H1 (cell line): ENCODE data around the gene TTC33. TPM values are rescaled to one million over a fixed set of nuclear protein-coding genes. Genes with fewer than 3 reads are reported as not detected.
A peak's percentile ranks its signal among the peaks of the same experiment; 100 is the strongest.

Experiments
- CTCF ChIA-PET: fragments of 300-600 bp; sonication (Branson Sonifier 250); formaldehyde crosslinking; loops from one replicate; lab custom pipeline; 2021; ENCODE audit not compliant: partially characterized antibody; lab: Charles Lee
- POLR2A ChIA-PET: fragments of 300-600 bp; sonication (Branson Sonifier 250); formaldehyde crosslinking; loops from one replicate; lab custom pipeline; 2021; ENCODE audit warnings: inconsistent platforms; ENCODE audit not compliant: partially characterized antibody; lab: Charles Lee
- DNase-seq, 2 experiments: peaks; one replicate each; pipeline versions ENCODE4 v3.0.0 to v3.0.0-alpha.2; 2010 to 2022; ENCODE audit warnings: low spot score in 2 of 2, low read depth in 1 of 2, mixed read lengths in 1 of 2
- FAIRE-seq: peaks from 2 replicates; lab custom pipeline; 2011; peaks lifted over from hg19 to GRCh38; lab: Jason Lieb, UNC
- H2AFZ ChIP-seq: 2 replicates; pipeline ENCODE4 v1.8.1; 2012; ENCODE audit warnings: low read length, inconsistent platforms
- H2AK5ac ChIP-seq: 2 replicates; pipeline ENCODE4 v1.6.1; 2013; ENCODE audit warnings: low read depth, low read length
- H2BK120ac ChIP-seq: replicated peaks from 2 replicates; pipeline ENCODE3; 2013; ENCODE audit warnings: low read depth, low read length, inconsistent platforms
- H2BK12ac ChIP-seq: 2 replicates; pipeline ENCODE4 v1.6.1; 2013; ENCODE audit warnings: low read depth, low read length
- H2BK15ac ChIP-seq: 2 replicates; pipeline ENCODE4 v1.6.1; 2013; ENCODE audit warnings: low read length
- H2BK20ac ChIP-seq: 2 replicates; pipeline ENCODE4 v1.6.1; 2013; ENCODE audit warnings: low read length
- H2BK5ac ChIP-seq: 2 replicates; pipeline ENCODE4 v1.6.1; 2013; ENCODE audit warnings: low read depth, low read length
- H3K14ac ChIP-seq: 2 replicates; pipeline ENCODE4 v1.6.1; 2013; ENCODE audit warnings: inconsistent platforms; ENCODE audit not compliant: insufficient read length
- H3K18ac ChIP-seq: 2 replicates; pipeline ENCODE4 v1.6.1; 2013; ENCODE audit warnings: low read length; ENCODE audit errors: extremely low read depth
- H3K23ac ChIP-seq: 2 replicates; pipeline ENCODE4 v1.6.1; 2013; ENCODE audit warnings: inconsistent platforms; ENCODE audit not compliant: insufficient read length
- H3K23me2 ChIP-seq: 2 replicates; pipeline ENCODE4 v1.6.1; 2013; ENCODE audit warnings: low read depth, low read length
- H3K27ac ChIP-seq: 2 replicates; pipeline ENCODE4 v1.6.1; 2011; ENCODE audit warnings: low read depth, low read length, inconsistent platforms
- H3K27me3 ChIP-seq, 4 experiments: replicated peaks in 1 of 4; 1 replicate in 1 of 4; 2 replicates in 3 of 4; pipeline versions ENCODE4 v1.6.1 to v1.8.1; 2011 to 2013; ENCODE audit warnings: low read length in 3 of 4, mild to moderate bottlenecking in 3 of 4, inconsistent platforms in 2 of 4, mixed read lengths in 2 of 4, moderate library complexity in 1 of 4; ENCODE audit not compliant: control insufficient read depth in 3 of 4, insufficient read depth in 3 of 4; ENCODE audit errors: extremely low read depth in 1 of 4
- H3K36me3 ChIP-seq, 4 experiments: 2 replicates each; pipeline versions ENCODE4 v1.6.1 to v1.8.1; 2011 to 2013; ENCODE audit warnings: mild to moderate bottlenecking in 4 of 4, low read length in 3 of 4, moderate library complexity in 2 of 4, control low read depth in 1 of 4, inconsistent platforms in 1 of 4; ENCODE audit not compliant: insufficient read depth in 4 of 4, control insufficient read depth in 2 of 4
- H3K4ac ChIP-seq: replicated peaks from 2 replicates; pipeline ENCODE3; 2013; ENCODE audit warnings: low read length, low read depth, mixed read lengths, inconsistent platforms; ENCODE audit not compliant: insufficient read length
- H3K4me1 ChIP-seq, 4 experiments: replicated peaks in 1 of 4; 1 replicate in 1 of 4; 2 replicates in 3 of 4; pipeline versions ENCODE4 v1.6.1 to v1.8.1; 2011 to 2013; ENCODE audit warnings: low read length in 3 of 4, inconsistent platforms in 2 of 4, mixed read lengths in 1 of 4; ENCODE audit not compliant: insufficient read depth in 4 of 4, control insufficient read depth in 3 of 4
- H3K4me2 ChIP-seq, 2 experiments: 2 replicates each; pipeline versions ENCODE4 v1.6.1 to v1.8.1; 2011 to 2013; ENCODE audit warnings: low read depth in 2 of 2, low read length in 2 of 2, control low read depth in 1 of 2, inconsistent platforms in 1 of 2, mild to moderate bottlenecking in 1 of 2; ENCODE audit not compliant: insufficient read depth in 1 of 2
- H3K4me3 ChIP-seq, 4 experiments: fragments of 200-600, 300-600 bp in 1 of 4; sonication (generic), shearing (Covaris generic), sonication (Bioruptor Twin) in 1 of 4; 2 replicates each; pipeline versions ENCODE4 v1.5.1 to v1.8.1; 2011 to 2016; ENCODE audit warnings: low read length in 4 of 4, low read depth in 3 of 4, control low read depth in 2 of 4, inconsistent platforms in 2 of 4, mild to moderate bottlenecking in 2 of 4, mixed read lengths in 1 of 4, moderate library complexity in 1 of 4; ENCODE audit not compliant: insufficient read depth in 2 of 4; ENCODE audit errors: extremely low read depth in 1 of 4
- H3K56ac ChIP-seq: replicated peaks from 2 replicates; pipeline ENCODE3; 2013; ENCODE audit warnings: low read depth, mild to moderate bottlenecking, mixed read lengths, low read length, inconsistent platforms; ENCODE audit not compliant: insufficient read length
- H3K79me1 ChIP-seq: 2 replicates; pipeline ENCODE4 v1.6.1; 2013; ENCODE audit warnings: low read depth, low read length, control low read depth
- H3K79me2 ChIP-seq, 2 experiments: 2 replicates each; pipeline versions ENCODE4 v1.6.1 to v1.8.1; 2012 to 2013; ENCODE audit warnings: low read length in 2 of 2, mild to moderate bottlenecking in 2 of 2, inconsistent platforms in 1 of 2; ENCODE audit not compliant: insufficient read depth in 2 of 2, control insufficient read depth in 1 of 2
- H3K9ac ChIP-seq, 4 experiments: replicated peaks in 1 of 4; 1 replicate in 1 of 4; 2 replicates in 3 of 4; pipeline versions ENCODE4 v1.6.1 to v1.8.1; 2011 to 2013; ENCODE audit warnings: low read depth in 3 of 4, low read length in 3 of 4, control low read depth in 2 of 4, mild to moderate bottlenecking in 2 of 4, moderate library complexity in 2 of 4, inconsistent platforms in 1 of 4; ENCODE audit errors: extremely low read depth in 1 of 4
- H3K9me3 ChIP-seq, 2 experiments: 2 replicates each; pipeline versions ENCODE4 v1.6.1 to v1.8.1; 2012 to 2013; ENCODE audit warnings: mild to moderate bottlenecking in 2 of 2, moderate library complexity in 2 of 2, control low read depth in 1 of 2, inconsistent platforms in 1 of 2, low read depth in 1 of 2, low read length in 1 of 2, mixed read lengths in 1 of 2; ENCODE audit not compliant: insufficient read depth in 2 of 2
- H4K20me1 ChIP-seq, 2 experiments: replicated peaks in 1 of 2; 2 replicates each; pipeline versions ENCODE3 to v1.8.1; 2011 to 2013; ENCODE audit warnings: inconsistent platforms in 2 of 2, low read length in 2 of 2, mild to moderate bottlenecking in 1 of 2; ENCODE audit not compliant: insufficient read depth in 2 of 2, control insufficient read depth in 1 of 2
- H4K5ac ChIP-seq: 2 replicates; pipeline ENCODE4 v1.6.1; 2013; ENCODE audit warnings: low read length, low read depth, mixed read lengths, inconsistent platforms; ENCODE audit not compliant: insufficient read length
- H4K8ac ChIP-seq: 2 replicates; pipeline ENCODE4 v1.8.0; 2013; ENCODE audit warnings: mild to moderate bottlenecking, moderate library complexity, low read length, inconsistent platforms; ENCODE audit not compliant: insufficient read depth; ENCODE audit errors: extremely low read depth
- H4K91ac ChIP-seq: replicated peaks from 2 replicates; pipeline ENCODE3; 2013; ENCODE audit warnings: low read length, mixed read lengths, inconsistent platforms; ENCODE audit not compliant: insufficient read length
- ATF3 ChIP-seq: IDR thresholded peaks from 2 replicates; pipeline ENCODE4 v1.6.1; 2011; ENCODE audit warnings: low read depth, mild to moderate bottlenecking, low read length; ENCODE audit not compliant: insufficient read depth
- BRCA1 ChIP-seq: IDR thresholded peaks from 2 replicates; pipeline ENCODE4 v1.6.1; 2012; ENCODE audit warnings: low read depth, low read length, improper control_type of control experiment
- CBX5 ChIP-seq: fragments of 300-800, 300-1000 bp; sonication (generic); IDR thresholded peaks from 2 replicates; pipeline ENCODE4 v1.7.1; 2016; ENCODE audit warnings: antibody characterized with exemption, low read length, low read depth
- CEBPB ChIP-seq: IDR thresholded peaks from 2 replicates; pipeline ENCODE4 v1.6.1; 2012; ENCODE audit warnings: low read depth, low read length
- FOSL1 ChIP-seq: IDR thresholded peaks from 2 replicates; pipeline ENCODE4 v1.6.1; 2011; ENCODE audit warnings: mild to moderate bottlenecking, low read depth, low read length, moderate library complexity; ENCODE audit not compliant: insufficient read depth
- GABPA ChIP-seq: IDR thresholded peaks from 2 replicates; pipeline ENCODE4 v1.6.1; 2011; ENCODE audit warnings: mild to moderate bottlenecking, low read length, moderate library complexity, borderline replicate concordance; ENCODE audit not compliant: insufficient read depth
- KDM1A ChIP-seq: fragments of 200-600, 300-600 bp; sonication (generic); IDR thresholded peaks from 2 replicates; pipeline ENCODE4 v1.7.1; 2016; ENCODE audit warnings: mild to moderate bottlenecking, low read length, borderline replicate concordance
- KDM5A ChIP-seq: fragments of 200-600 bp; IDR thresholded peaks from 2 replicates; pipeline ENCODE4 v1.7.1; 2012; ENCODE audit warnings: mild to moderate bottlenecking, low read length, inconsistent platforms, mixed read lengths
- RXRA ChIP-seq: IDR thresholded peaks from 2 replicates; pipeline ENCODE4 v1.6.1; 2011; ENCODE audit warnings: low read depth, mild to moderate bottlenecking, low read length, moderate library complexity; ENCODE audit not compliant: insufficient read depth
- SIN3A ChIP-seq, 2 experiments: IDR thresholded peaks in 1 of 2; conservative IDR thresholded peaks in 1 of 2; 2 replicates each; pipeline ENCODE4 v1.6.1; 2011 to 2012; ENCODE audit warnings: low read length in 2 of 2, improper control_type of control experiment in 1 of 2, low read depth in 1 of 2, mild to moderate bottlenecking in 1 of 2
- SIX5 ChIP-seq: IDR thresholded peaks from 2 replicates; pipeline ENCODE4 v1.6.1; 2011; ENCODE audit warnings: mild to moderate bottlenecking, low read depth, low read length
- TBP ChIP-seq: IDR thresholded peaks from 2 replicates; pipeline ENCODE4 v1.6.1; 2011; ENCODE audit warnings: low read depth, low read length, improper control_type of control experiment
- USF2 ChIP-seq: IDR thresholded peaks from 2 replicates; pipeline ENCODE4 v1.6.1; 2011; ENCODE audit warnings: low read length, improper control_type of control experiment
- WGBS, 2 experiments: shearing (Covaris generic) in 1 of 2; methylation state at CpG; one replicate each; pipeline versions ENCODE4 v1.1.6 to v1.1.7; 2013 to 2015; ENCODE audit warnings: low lambda C conversion rate in 2 of 2, mixed read lengths in 2 of 2, inconsistent platforms in 1 of 2, low coverage in 1 of 2, missing lambda C conversion rate in 1 of 2; ENCODE audit not compliant: insufficient replicate concordance in 2 of 2, insufficient coverage in 1 of 2, insufficient read length in 1 of 2; ENCODE audit errors: extremely low coverage in 1 of 2, missing lambda C conversion rate in 1 of 2; 5-methylcytosine and 5-hydroxymethylcytosine counted together
- polyA plus RNA-seq, 7 experiments: library from polyadenylated mRNA; depleted of rRNA in 3 of 7; stranded (reverse) in 5 of 7; unstranded in 2 of 7; fragments of >200 nt in 5 of 7; fragments of 200-250 nt in 2 of 7; gene quantifications; 1 replicate in 5 of 7; 2 replicates in 1 of 7; 4 replicates in 1 of 7; pipeline versions ENCODE4 v1.2.1 to v1.2.3, GENCODE V29; 2011 to 2013; ENCODE audit warnings: missing spikeins in 2 of 7, mixed read lengths in 2 of 7
- total RNA-seq: library from RNA; stranded (reverse); fragmentation: NEBNext Ultra II Directional; extraction: Animal tissue kit (Norgen Biotek cat#: 25700); gene quantifications from 2 replicates; pipeline ENCODE4 v1.2.1, GENCODE V29; 2021

Gene TTC33
- total and polyA plus RNA-seq, 2 of the 8 experiments (the other 6 are each of a cell fraction or from before 2014, with no cell fraction given): 1.2 to 12.6 TPM

- no peaks in the 10 kb centered on the region for H3K79me1 ChIP-seq
- H2BK120ac ChIP-seq: no peak overlapping the region
- H2AK5ac ChIP-seq: no peak overlapping the region
- H3K27me3 ChIP-seq: no peaks in the 10 kb centered on the region
- no peak overlapping the region for H3K4ac ChIP-seq
- no peak overlapping the region for H3K18ac ChIP-seq
- no peak overlapping the region for H4K91ac ChIP-seq
- no peaks in the 10 kb centered on the region for H3K23me2 ChIP-seq
- 90% methylated on average over 3 of the region's 3 CpGs; no CpG with 5 or more reads in 1 of the 2 experiments for WGBS, 2 experiments
- H3K9ac ChIP-seq: no peak overlapping the region
- no peaks in the 10 kb centered on the region for H3K79me2 ChIP-seq
- H3K14ac ChIP-seq: no peak overlapping the region
- FAIRE-seq (no peak), DNase-seq (no peak)
- H3K4me1 ChIP-seq: no peaks in the 10 kb centered on the region
- H3K56ac ChIP-seq: no peak overlapping the region
- no peak overlapping the region for H3K23ac ChIP-seq
- H2BK15ac ChIP-seq: no peak overlapping the region
- H4K8ac ChIP-seq: no peak overlapping the region
- H2BK12ac ChIP-seq: no peak overlapping the region
- no peaks in the 10 kb centered on the region for H3K36me3 ChIP-seq
- H2BK20ac ChIP-seq: no peak overlapping the region
- CTCF ChIA-PET: interaction anchor here (1.5 kb wide), 1 partner anchor 30 kb away, joined by 3 read pairs; no protein-coding TSS in a partner anchor
- H4K20me1 ChIP-seq: no peaks in the 10 kb centered on the region
- POLR2A ChIA-PET: no interaction called here
- H3K27ac ChIP-seq: no peak overlapping the region
- no peak overlapping the region for H2BK5ac ChIP-seq
- no peak overlapping the region for H4K5ac ChIP-seq
- peak overlapping the region; percentile 58; the same call in 1 of the 2 replicates for H2AFZ ChIP-seq
- H3K4me2 ChIP-seq: no peak overlapping the region
- no peak overlapping the region for H3K4me3 ChIP-seq
- no peaks in the 10 kb centered on the region for H3K9me3 ChIP-seq
- no peak for TF ChIP-seq FOSL1
- no peak for TF ChIP-seq RXRA
- TF ChIP-seq CEBPB: no peak
- TF ChIP-seq KDM5A: no peak
- no peak for TF ChIP-seq TBP
- no peak for TF ChIP-seq KDM1A
- TF ChIP-seq SIX5: no peak
- TF ChIP-seq SIN3A (conservative IDR thresholded peaks at IDR 0.05 in 1 of 2, IDR thresholded peaks at IDR 0.05 in 1 of 2; ENCODE audit: low read depth in 1 of 2, low read length in 2 of 2): no peak
- TF ChIP-seq GABPA: no peak
- TF ChIP-seq CBX5: no peak
- TF ChIP-seq ATF3: no peak
- TF ChIP-seq BRCA1: no peak
- TF ChIP-seq USF2: no peak
Observed at GRCh38 chr5:40575921-40576320, 179.8 kb downstream of the TTC33 start.
